ENCODE results near the gene TRIOBP.

- TF ChIP-seq CTCF (IDR thresholded peaks at IDR 0.05) = no peak
- no peak for TF ChIP-seq POLR2A (IDR thresholded peaks at IDR 0.05)
Measured at GRCh38 chr22:37655252-37655563, 41.6 kb upstream of the TRIOBP start.
